Neural progenitor cell (in vitro differentiated cells): ENCODE data around the gene SLC38A10. TPM values are rescaled to one million over a fixed set of nuclear protein-coding genes. Genes with fewer than 3 reads are reported as not detected.

Source experiments
- DNase-seq: peaks from one replicate; pipeline ENCODE4 v3.0.0-alpha.2; 2016; ENCODE audit warnings: low spot score
- H2AFZ ChIP-seq: fragments of 200-600 bp; sonication (generic); replicated peaks from 2 replicates; pipeline ENCODE4 v1.6.1; 2016; ENCODE audit warnings: antibody characterized with exemption
- H3F3A ChIP-seq: fragments of 200-600 bp; sonication (generic); 2 replicates; pipeline ENCODE4 v1.6.1; 2016; ENCODE audit warnings: antibody characterized with exemption, low read depth
- H3K27ac ChIP-seq: fragments of 200-600 bp; sonication (generic); 2 replicates; pipeline ENCODE4 v1.5.1; 2016; ENCODE audit warnings: mild to moderate bottlenecking
- H3K27me3 ChIP-seq: fragments of 200-600 bp; sonication (generic); 2 replicates; pipeline ENCODE4 v1.6.1; 2016; ENCODE audit warnings: mild to moderate bottlenecking, moderate library complexity
- H3K36me3 ChIP-seq: fragments of 200-600 bp; sonication (generic); 2 replicates; pipeline ENCODE4 v1.5.1; 2016
- H3K4me1 ChIP-seq: fragments of 200-600 bp; sonication (generic); 2 replicates; pipeline ENCODE4 v1.6.1; 2016; ENCODE audit warnings: mixed run types
- H3K4me2 ChIP-seq: fragments of 200-600 bp; sonication (generic); 2 replicates; pipeline ENCODE4 v1.6.1; 2016
- H3K4me3 ChIP-seq: fragments of 200-600 bp; sonication (generic); 2 replicates; pipeline ENCODE4 v1.5.1; 2016
- H3K79me2 ChIP-seq: fragments of 200-600 bp; sonication (generic); 2 replicates; pipeline ENCODE4 v1.6.1; 2016; ENCODE audit warnings: low read depth
- H3K9ac ChIP-seq: fragments of 200-600 bp; sonication (generic); 2 replicates; pipeline ENCODE4 v1.6.1; 2016
- H3K9me3 ChIP-seq: fragments of 200-600 bp; sonication (generic); 2 replicates; pipeline ENCODE4 v1.5.1; 2016; ENCODE audit warnings: low read depth
- H4K20me1 ChIP-seq: fragments of 200-600 bp; sonication (generic); 2 replicates; pipeline ENCODE4 v1.6.1; 2016; ENCODE audit warnings: low read depth
- H3K27ac Mint-ChIP-seq: 3 replicates; pipeline ENCODE4 v1.8.0; 2021; ENCODE audit warnings: mixed read lengths
- H3K27me3 Mint-ChIP-seq: 2 replicates; pipeline ENCODE4 v1.8.0; 2022; ENCODE audit warnings: low read depth, mild to moderate bottlenecking, inconsistent platforms, moderate library complexity, mixed read lengths; ENCODE audit not compliant: insufficient read depth
- H3K36me3 Mint-ChIP-seq: 3 replicates; pipeline ENCODE4 v1.8.0; 2021; ENCODE audit warnings: mixed read lengths
- H3K4me1 Mint-ChIP-seq: 3 replicates; pipeline ENCODE4 v1.8.0; 2021; ENCODE audit warnings: mixed read lengths
- H3K4me3 Mint-ChIP-seq: 3 replicates; pipeline ENCODE4 v1.8.0; 2021; ENCODE audit warnings: mild to moderate bottlenecking, moderate library complexity, mixed read lengths
- H3K9me3 Mint-ChIP-seq: 3 replicates; pipeline ENCODE4 v1.8.0; 2020; ENCODE audit warnings: mixed read lengths
- EZH2 ChIP-seq: fragments of 200-600 bp; sonication (generic); IDR thresholded peaks from 2 replicates; pipeline ENCODE4 v1.6.1; 2017; ENCODE audit warnings: antibody characterized with exemption, mild to moderate bottlenecking, moderate library complexity
- EZH2phosphoT487 ChIP-seq: fragments of 200-600 bp; sonication (generic); IDR thresholded peaks from 2 replicates; pipeline ENCODE4 v1.6.1; 2017; ENCODE audit warnings: antibody characterized with exemption
- total RNA-seq: library from RNA; depleted of rRNA; stranded (reverse); fragments of >200 nt; gene quantifications from 2 replicates; pipeline ENCODE4 v1.2.3, GENCODE V29; 2015; ENCODE audit warnings: low replicate concordance
- TF ChIP-seq, protein P1 (sequence below): fragments of 200-600 bp; sonication (generic); IDR thresholded peaks from 2 replicates; pipeline ENCODE4 v1.5.1; 2017; ENCODE audit warnings: antibody characterized with exemption, mild to moderate bottlenecking

Gene SLC38A10
- total RNA-seq, 1 donor from 2014 or later, result 8.3 TPM

DNA sequence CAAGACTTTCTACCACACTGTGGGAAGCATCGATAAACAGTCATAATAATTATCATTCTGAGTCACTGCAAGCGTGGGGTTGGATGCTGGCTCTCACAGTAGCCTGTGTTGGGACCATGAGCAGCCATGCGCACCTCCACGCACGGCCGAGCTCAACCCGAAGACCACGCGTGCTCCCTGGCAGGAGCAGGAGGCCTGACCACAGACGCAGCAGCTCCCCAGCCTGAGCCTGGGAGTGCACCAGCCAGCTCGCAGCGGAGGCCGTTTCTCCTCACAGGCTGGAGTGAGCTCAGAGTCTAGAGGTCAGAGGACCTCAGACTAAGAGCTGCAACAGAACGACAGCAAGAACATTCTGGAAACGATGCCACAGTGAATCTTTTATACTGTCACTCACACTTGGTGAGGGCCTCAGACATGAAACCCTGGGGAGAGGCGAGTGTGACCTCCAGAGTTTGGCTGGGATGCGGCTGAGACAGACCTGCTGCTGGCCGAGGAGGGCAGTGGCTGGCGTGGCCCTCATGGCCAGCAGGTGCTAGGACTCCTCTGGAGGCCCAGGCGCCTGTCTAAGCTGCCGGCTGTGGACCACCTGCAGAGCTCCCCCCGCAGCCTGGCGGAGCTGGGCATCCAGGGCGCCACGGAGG, 50.0 kb downstream of the SLC38A10 start:
- Histone ChIP-seq H3F3A (peaks cover 22% of the 10 kb centered on the region), H3K9me3 (no peaks in the 10 kb centered on the region), H3K27ac (no peak overlapping the region), H3K9ac (no peak overlapping the region), H3K79me2 (peaks cover 6% of the 10 kb centered on the region), H3K27me3 (no peaks in the 10 kb centered on the region), H3K36me3 (no peaks in the 10 kb centered on the region), H2AFZ (no peak overlapping the region), H3K4me2 (no peak overlapping the region), H4K20me1 (peaks cover 11% of the 10 kb centered on the region), H3K4me1 (peaks cover 2% of the 10 kb centered on the region), H3K4me3 (no peak overlapping the region)
- Mint-ChIP-seq H3K36me3 (peaks cover 4% of the 10 kb centered on the region), H3K9me3 (no peaks in the 10 kb centered on the region), H3K27ac (peak overlapping the region; percentile 72), H3K4me3 (no peak overlapping the region), H3K27me3 (peaks cover 8% of the 10 kb centered on the region), H3K4me1 (peaks cover 17% of the 10 kb centered on the region)
- TF ChIP-seq EZH2phosphoT487 (no peak), EZH2 (no peak)
- TF ChIP-seq, protein P1, sequence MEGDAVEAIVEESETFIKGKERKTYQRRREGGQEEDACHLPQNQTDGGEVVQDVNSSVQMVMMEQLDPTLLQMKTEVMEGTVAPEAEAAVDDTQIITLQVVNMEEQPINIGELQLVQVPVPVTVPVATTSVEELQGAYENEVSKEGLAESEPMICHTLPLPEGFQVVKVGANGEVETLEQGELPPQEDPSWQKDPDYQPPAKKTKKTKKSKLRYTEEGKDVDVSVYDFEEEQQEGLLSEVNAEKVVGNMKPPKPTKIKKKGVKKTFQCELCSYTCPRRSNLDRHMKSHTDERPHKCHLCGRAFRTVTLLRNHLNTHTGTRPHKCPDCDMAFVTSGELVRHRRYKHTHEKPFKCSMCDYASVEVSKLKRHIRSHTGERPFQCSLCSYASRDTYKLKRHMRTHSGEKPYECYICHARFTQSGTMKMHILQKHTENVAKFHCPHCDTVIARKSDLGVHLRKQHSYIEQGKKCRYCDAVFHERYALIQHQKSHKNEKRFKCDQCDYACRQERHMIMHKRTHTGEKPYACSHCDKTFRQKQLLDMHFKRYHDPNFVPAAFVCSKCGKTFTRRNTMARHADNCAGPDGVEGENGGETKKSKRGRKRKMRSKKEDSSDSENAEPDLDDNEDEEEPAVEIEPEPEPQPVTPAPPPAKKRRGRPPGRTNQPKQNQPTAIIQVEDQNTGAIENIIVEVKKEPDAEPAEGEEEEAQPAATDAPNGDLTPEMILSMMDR, result no peak
- no peak for DNase-seq

DNA sequence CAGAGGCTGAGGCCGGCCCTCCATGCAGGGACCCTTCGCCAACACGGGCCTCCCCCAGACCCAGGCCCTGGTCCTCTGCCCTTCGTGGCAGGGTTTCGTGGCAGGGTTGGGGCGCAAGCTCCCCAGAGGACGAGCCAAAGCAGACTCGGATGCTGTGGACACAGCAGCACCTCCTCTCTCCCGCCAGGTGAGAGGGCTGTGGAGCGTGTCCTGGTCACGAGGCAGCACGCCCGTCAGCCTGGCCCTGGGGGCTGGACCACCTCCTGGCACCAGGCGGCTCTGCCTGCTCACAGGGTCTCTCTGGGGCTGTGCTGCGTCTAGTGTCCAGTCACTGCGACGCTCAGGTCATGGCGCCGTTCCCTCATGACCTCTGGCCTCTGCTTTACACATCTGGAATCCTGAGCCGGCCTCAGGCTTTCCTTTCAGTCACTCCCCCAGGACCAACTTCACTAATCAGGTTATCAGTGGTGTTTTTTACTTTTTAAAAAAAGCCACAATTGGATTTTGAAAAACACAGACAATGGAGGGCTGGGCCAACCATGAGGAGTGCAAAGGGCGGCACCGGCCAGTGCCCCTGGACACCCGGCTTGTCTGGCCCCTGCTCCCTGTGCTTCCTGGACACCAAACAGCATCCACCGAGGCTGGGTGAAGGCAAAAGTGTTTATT, 50.6 kb downstream of the SLC38A10 start:
- Mint-ChIP-seq H3K4me1 (peaks cover 19% of the 10 kb centered on the region), H3K27ac (peak overlapping the region; percentile 72), H3K36me3 (peaks cover 4% of the 10 kb centered on the region), H3K9me3 (no peaks in the 10 kb centered on the region), H3K4me3 (peak overlapping the region; percentile 71), H3K27me3 (peaks cover 10% of the 10 kb centered on the region)
- TF ChIP-seq, protein P1, result no peak
- no peak for TF ChIP-seq EZH2
- TF ChIP-seq EZH2phosphoT487, result no peak
- Histone ChIP-seq H2AFZ (no peak overlapping the region), H4K20me1 (peaks cover 11% of the 10 kb centered on the region), H3K9ac (no peak overlapping the region), H3K27ac (no peak overlapping the region), H3K79me2 (peaks cover 12% of the 10 kb centered on the region), H3K4me1 (peaks cover 5% of the 10 kb centered on the region), H3K4me2 (no peak overlapping the region), H3K27me3 (no peaks in the 10 kb centered on the region), H3K4me3 (no peak overlapping the region), H3K9me3 (no peaks in the 10 kb centered on the region), H3F3A (peaks cover 22% of the 10 kb centered on the region), H3K36me3 (no peaks in the 10 kb centered on the region)
- no peak for DNase-seq

DNA sequence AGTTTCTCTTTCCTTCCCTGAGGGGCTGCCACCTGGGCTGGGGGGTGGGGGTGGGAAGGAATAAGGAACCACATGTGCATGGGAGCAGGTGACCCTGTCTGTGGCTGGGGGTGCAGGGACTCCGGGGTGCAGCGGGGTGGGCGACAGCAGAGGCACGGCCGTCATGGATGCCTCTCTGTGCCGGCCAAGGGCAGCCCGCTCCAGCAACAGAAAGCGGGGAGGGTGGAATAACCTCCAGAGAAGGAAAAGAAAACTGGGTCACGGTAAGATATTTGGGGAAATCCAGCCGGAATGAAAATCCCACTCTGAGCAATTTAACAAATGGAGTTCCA, 51.8 kb downstream of the SLC38A10 start:
- TF ChIP-seq EZH2phosphoT487, result no peak
- TF ChIP-seq, protein P1, result no peak
- TF ChIP-seq EZH2, result no peak
- peaks cover 11% of the 10 kb centered on the region for H3K27me3 Mint-ChIP-seq
- no peaks in the 10 kb centered on the region for H3K27me3 ChIP-seq
- peaks cover 21% of the 10 kb centered on the region for H3K4me1 Mint-ChIP-seq
- H3K4me3 ChIP-seq, result no peak overlapping the region
- peaks cover 16% of the 10 kb centered on the region for H3K79me2 ChIP-seq
- DNase-seq, result no peak
- H3K9me3 Mint-ChIP-seq, result no peaks in the 10 kb centered on the region
- no peak overlapping the region for H2AFZ ChIP-seq
- H4K20me1 ChIP-seq, result peaks cover 11% of the 10 kb centered on the region
- no peak overlapping the region for H3K9ac ChIP-seq
- peaks cover 5% of the 10 kb centered on the region for H3K4me1 ChIP-seq
- H3K36me3 ChIP-seq, result no peaks in the 10 kb centered on the region
- H3K36me3 Mint-ChIP-seq, result peaks cover 1% of the 10 kb centered on the region
- H3K4me2 ChIP-seq, result no peak overlapping the region
- H3K4me3 Mint-ChIP-seq, result no peak overlapping the region
- H3K27ac ChIP-seq, result no peak overlapping the region
- no peaks in the 10 kb centered on the region for H3K9me3 ChIP-seq
- peaks cover 22% of the 10 kb centered on the region for H3F3A ChIP-seq
- peak overlapping the region; percentile 33 for H3K27ac Mint-ChIP-seq
